AG04450 (cell line): ENCODE measurements around the gene RMC1. TPM values are rescaled to one million over a fixed set of nuclear protein-coding genes. Genes with fewer than 3 reads are reported as not detected.

ENCODE experiments used
- CTCF ChIA-PET: fragments of 300-600, 350-600 bp; formaldehyde crosslinking; extraction: SDS; loops from one replicate; lab custom pipeline; 2022; ENCODE audit warnings: antibody characterized with exemption, inconsistent platforms; lab: Charles Lee
- POLR2A ChIA-PET: fragments of 350-600 bp; formaldehyde crosslinking; extraction: SDS; loops from one replicate; lab custom pipeline; 2021; ENCODE audit warnings: antibody characterized with exemption, inconsistent platforms; lab: Yijun Ruan, JAX
- DNase-seq: peaks from one replicate; pipeline ENCODE4 v3.0.0-alpha.2; 2011; ENCODE audit warnings: low read depth, low spot score
- H3K27ac ChIP-seq: one replicate; pipeline ENCODE4 v1.5.1; 2012; ENCODE audit warnings: low read depth, low read length, control low read depth
- H3K27me3 ChIP-seq: one replicate; pipeline ENCODE4 v1.6.0; 2012; ENCODE audit warnings: low read length; ENCODE audit not compliant: control insufficient read depth, insufficient read depth
- H3K4me3 ChIP-seq: 2 replicates; pipeline ENCODE4 v1.5.1; 2011; ENCODE audit warnings: mild to moderate bottlenecking, low read depth, low read length, control low read depth
- H3K9me3 ChIP-seq: 2 replicates; pipeline ENCODE4 v1.5.1; 2012; ENCODE audit warnings: low read length; ENCODE audit not compliant: control insufficient read depth, insufficient read depth
- polyA plus RNA-seq: library from polyadenylated mRNA; depleted of rRNA; stranded (reverse); fragments of >200 nt; gene quantifications from 2 replicates; pipeline ENCODE4 v1.2.3, GENCODE V29; 2011
- TF ChIP-seq, protein P1 (sequence below): IDR thresholded peaks from 2 replicates; pipeline ENCODE4 v1.5.1; 2011; ENCODE audit warnings: low read depth, low read length, control low read depth, inconsistent platforms

The RMC1 gene
- polyA plus RNA-seq, 1 experiment: 16.3 TPM

DNA sequence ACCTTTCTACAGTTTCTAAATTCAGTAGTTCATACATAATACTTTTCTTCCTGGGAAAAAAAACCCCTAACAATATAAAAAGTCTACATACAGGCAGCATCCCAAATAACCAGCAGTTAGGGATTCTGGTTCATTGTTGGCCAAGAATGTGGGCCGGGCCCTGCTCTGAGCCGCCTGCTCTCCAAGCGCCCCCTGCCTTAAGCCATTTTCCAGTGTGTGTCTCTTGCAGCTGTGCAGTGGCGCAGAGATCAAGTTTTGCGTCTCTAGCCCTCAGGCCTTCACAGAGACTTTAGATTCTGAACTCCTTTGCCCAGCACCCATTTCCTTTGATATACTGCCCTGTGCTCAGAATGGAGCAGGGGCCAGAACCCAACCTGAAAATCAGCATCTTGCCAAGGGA is 32.9 kb downstream of the RMC1 start:
- CTCF ChIA-PET: interaction anchor here (1.5 kb wide), 1 partner anchor 20 kb away, joined by 8 read pairs; no protein-coding TSS in a partner anchor
- no peak overlapping the region for H3K4me3 ChIP-seq
- H3K27me3 ChIP-seq: no peaks in the 10 kb centered on the region
- DNase-seq: no peak
- TF ChIP-seq, protein P1, sequence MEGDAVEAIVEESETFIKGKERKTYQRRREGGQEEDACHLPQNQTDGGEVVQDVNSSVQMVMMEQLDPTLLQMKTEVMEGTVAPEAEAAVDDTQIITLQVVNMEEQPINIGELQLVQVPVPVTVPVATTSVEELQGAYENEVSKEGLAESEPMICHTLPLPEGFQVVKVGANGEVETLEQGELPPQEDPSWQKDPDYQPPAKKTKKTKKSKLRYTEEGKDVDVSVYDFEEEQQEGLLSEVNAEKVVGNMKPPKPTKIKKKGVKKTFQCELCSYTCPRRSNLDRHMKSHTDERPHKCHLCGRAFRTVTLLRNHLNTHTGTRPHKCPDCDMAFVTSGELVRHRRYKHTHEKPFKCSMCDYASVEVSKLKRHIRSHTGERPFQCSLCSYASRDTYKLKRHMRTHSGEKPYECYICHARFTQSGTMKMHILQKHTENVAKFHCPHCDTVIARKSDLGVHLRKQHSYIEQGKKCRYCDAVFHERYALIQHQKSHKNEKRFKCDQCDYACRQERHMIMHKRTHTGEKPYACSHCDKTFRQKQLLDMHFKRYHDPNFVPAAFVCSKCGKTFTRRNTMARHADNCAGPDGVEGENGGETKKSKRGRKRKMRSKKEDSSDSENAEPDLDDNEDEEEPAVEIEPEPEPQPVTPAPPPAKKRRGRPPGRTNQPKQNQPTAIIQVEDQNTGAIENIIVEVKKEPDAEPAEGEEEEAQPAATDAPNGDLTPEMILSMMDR: no peak
- POLR2A ChIA-PET: no interaction called here
- no peak overlapping the region for H3K27ac ChIP-seq
- no peaks in the 10 kb centered on the region; the same call in 1 of the 2 replicates for H3K9me3 ChIP-seq

GRCh38 chr18:23537274-23537673 is 34.0 kb downstream of the RMC1 start:
- CTCF ChIA-PET: no interaction called here

DNA sequence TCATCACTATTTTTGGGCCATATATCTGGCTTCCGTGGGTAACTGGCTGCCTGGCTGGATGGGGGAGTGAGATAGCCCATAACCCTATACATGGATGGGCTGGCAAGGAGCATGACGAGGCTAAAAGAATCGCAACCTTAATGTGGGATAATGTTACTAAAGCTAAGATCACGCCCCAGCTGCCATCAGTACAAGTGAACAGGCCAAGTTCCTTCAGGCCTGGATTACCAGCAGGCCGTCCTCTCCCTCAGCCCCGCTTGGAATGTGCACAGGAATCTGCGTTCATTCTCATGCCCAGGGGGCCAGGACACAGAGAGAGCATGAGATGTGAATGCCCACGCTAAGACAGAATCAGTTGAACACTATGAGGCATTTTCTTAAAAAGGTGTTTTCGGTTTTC is 34.7 kb downstream of the RMC1 start:
- H3K27ac ChIP-seq: no peak overlapping the region
- ChIA-PET CTCF (interaction anchor here (2.7 kb wide), 1 partner anchor 21 kb away, joined by 10 read pairs; no protein-coding TSS in a partner anchor), POLR2A (no interaction called here)

More at GRCh38 chr18:23537274-23537673, 34.0 kb downstream of the RMC1 start:
- POLR2A ChIA-PET: no interaction called here
- no peaks in the 10 kb centered on the region; the same call in 1 of the 2 replicates for H3K9me3 ChIP-seq
- H3K4me3 ChIP-seq: no peak overlapping the region
- no peak for DNase-seq
- H3K27me3 ChIP-seq: no peaks in the 10 kb centered on the region
- TF ChIP-seq, protein P1: no peak
- H3K27ac ChIP-seq: no peak overlapping the region

GRCh38 chr18:23538870-23539269 is 35.6 kb downstream of the RMC1 start:
- H3K27ac ChIP-seq: no peak overlapping the region
- CTCF ChIA-PET: interaction anchor here (2.7 kb wide), 1 partner anchor 22 kb away, joined by 10 read pairs; no protein-coding TSS in a partner anchor

More for the DNA sequence above, 34.7 kb downstream of the RMC1 start:
- TF ChIP-seq, protein P1: no peak
- Histone ChIP-seq H3K27me3 (no peaks in the 10 kb centered on the region), H3K4me3 (no peak overlapping the region), H3K9me3 (no peaks in the 10 kb centered on the region; the same call in 1 of the 2 replicates)
- DNase-seq: no peak

DNA sequence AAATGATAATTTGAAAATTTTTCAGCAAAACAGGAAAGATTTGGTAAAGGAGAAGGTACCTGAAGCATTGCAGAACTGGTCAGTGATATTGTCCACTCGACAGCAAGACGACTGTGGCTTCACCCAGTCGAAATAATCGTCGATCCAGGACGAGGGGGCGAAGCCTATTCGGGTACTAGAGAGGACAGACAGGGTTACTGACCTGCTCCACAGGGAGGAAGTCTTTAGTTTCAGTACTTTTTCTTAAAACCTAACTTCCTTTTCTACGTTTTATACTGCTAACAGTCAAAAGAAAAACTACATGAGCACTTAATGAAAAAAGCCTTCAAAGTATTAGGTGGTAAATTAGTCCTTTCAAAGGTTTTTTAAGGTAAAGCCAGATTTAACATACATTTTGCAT is 36.0 kb downstream of the RMC1 start:
- TF ChIP-seq, protein P1: no peak
- Histone ChIP-seq H3K4me3 (no peak overlapping the region), H3K27me3 (no peaks in the 10 kb centered on the region), H3K27ac (no peak overlapping the region), H3K9me3 (no peaks in the 10 kb centered on the region; the same call in 1 of the 2 replicates)
- POLR2A ChIA-PET: no interaction called here
- CTCF ChIA-PET: interaction anchor here (2.7 kb wide), 1 partner anchor 23 kb away, joined by 10 read pairs; no protein-coding TSS in a partner anchor
- no peak for DNase-seq

More at GRCh38 chr18:23538870-23539269, 35.6 kb downstream of the RMC1 start:
- H3K27me3 ChIP-seq: no peaks in the 10 kb centered on the region
- POLR2A ChIA-PET: no interaction called here
- no peak overlapping the region for H3K4me3 ChIP-seq
- TF ChIP-seq, protein P1: no peak
- DNase-seq: no peak
- H3K9me3 ChIP-seq: no peaks in the 10 kb centered on the region; the same call in 1 of the 2 replicates
